ENCODE data around the gene CTSZ. TPM values are rescaled to one million over a fixed set of nuclear protein-coding genes. Genes with fewer than 3 reads are reported as not detected.

The CTSZ gene
- total RNA-seq, 4 donors from 2014 or later: 165 to 410 (median 217) TPM

- no peak for DNase-seq (ENCODE audit: low spot score)
- ATAC-seq (ENCODE audit: low FRiP score): no peak
- no peak for TF ChIP-seq CTCF (IDR thresholded peaks at IDR 0.05)
These were observed 834 bp upstream of the CTSZ start for GRCh38 chr20:59007665-59008511.

GRCh38 chr20:59006167-59006863 is 739 bp downstream of the CTSZ start:
- peak; percentile 13 for ATAC-seq (ENCODE audit: low FRiP score)

GRCh38 chr20:59005523-59006166 is 1.4 kb downstream of the CTSZ start:
- no peak for TF ChIP-seq CTCF (IDR thresholded peaks at IDR 0.05)
- DNase-seq (ENCODE audit: low spot score) (no peak), ATAC-seq (ENCODE audit: low FRiP score) (no peak)

More at GRCh38 chr20:59006167-59006863, 739 bp downstream of the CTSZ start:
- DNase-seq (ENCODE audit: low spot score): no peak
- no peak for TF ChIP-seq CTCF (IDR thresholded peaks at IDR 0.05)

- DNase-seq (ENCODE audit: low spot score) (no peak), ATAC-seq (ENCODE audit: low FRiP score) (no peak)
- no peak for TF ChIP-seq CTCF (IDR thresholded peaks at IDR 0.05)
These were observed 2.1 kb downstream of the CTSZ start for GRCh38 chr20:59004763-59005522.

GRCh38 chr20:59004493-59004762 is 2.6 kb downstream of the CTSZ start:
- no peak for TF ChIP-seq CTCF (IDR thresholded peaks at IDR 0.05)
- DNase-seq (ENCODE audit: low spot score) (no peak), ATAC-seq (ENCODE audit: low FRiP score) (no peak)

- DNase-seq (ENCODE audit: low spot score) (no peak), ATAC-seq (ENCODE audit: low FRiP score) (no peak)
- no peak for TF ChIP-seq CTCF (IDR thresholded peaks at IDR 0.05)
These were observed 3.1 kb downstream of the CTSZ start for GRCh38 chr20:59003836-59004492.
